Kidney (tissue), 14 donors: ENCODE results near the gene LDAH. TPM values are rescaled to one million over a fixed set of nuclear protein-coding genes. Genes with fewer than 3 reads are reported as not detected.

ENCODE experiments used
- DNase-seq, 5 donors: peaks; one replicate each; pipeline ENCODE4 v3.0.0-alpha.2; 2013 to 2020
- FAIRE-seq: peaks from 2 replicates; lab custom pipeline; 2012; peaks lifted over from hg19 to GRCh38; lab: Jason Lieb, UNC
- H3K27ac ChIP-seq, 2 donors: one replicate each; pipeline ENCODE4 v1.7.0; 2013; ENCODE audit warnings: low read depth in 2 of 2, low read length in 2 of 2, inconsistent platforms in 1 of 2
- H3K27me3 ChIP-seq: one replicate; pipeline ENCODE4 v1.7.1; 2013; ENCODE audit warnings: low read length, inconsistent platforms; ENCODE audit not compliant: control insufficient read depth, insufficient read depth
- H3K36me3 ChIP-seq, 3 donors: one replicate each; pipeline versions ENCODE4 v1.7.0 to v1.7.1; 2013; ENCODE audit warnings: low read length in 3 of 3, control low read depth in 1 of 3, inconsistent platforms in 1 of 3; ENCODE audit not compliant: insufficient read depth in 3 of 3, control insufficient read depth in 2 of 3
- H3K4me1 ChIP-seq, 3 donors: one replicate each; pipeline versions ENCODE4 v1.7.0 to v1.7.1; 2013; ENCODE audit warnings: low read length in 3 of 3, inconsistent platforms in 1 of 3, low read depth in 1 of 3; ENCODE audit not compliant: control insufficient read depth in 2 of 3, insufficient read depth in 2 of 3
- H3K4me3 ChIP-seq, 3 donors: one replicate each; pipeline versions ENCODE4 v1.7.0 to v1.8.1; 2013; ENCODE audit warnings: low read length in 3 of 3, control low read depth in 1 of 3, inconsistent platforms in 1 of 3
- H3K9ac ChIP-seq, 3 donors: one replicate each; pipeline versions ENCODE4 v1.7.0 to v1.7.1; 2013; ENCODE audit warnings: low read length in 3 of 3, control low read depth in 1 of 3, inconsistent platforms in 1 of 3
- H3K9me3 ChIP-seq, 3 donors: one replicate each; pipeline versions ENCODE4 v1.7.0 to v1.7.1; 2013; ENCODE audit warnings: low read length in 3 of 3, control low read depth in 1 of 3, inconsistent platforms in 1 of 3; ENCODE audit not compliant: control insufficient read depth in 2 of 3, insufficient read depth in 1 of 3
- intact Hi-C: fragments of 100-400 bp; cut with DNase I; formaldehyde crosslinking; loops from one replicate; pipeline ENCODE4 v1.11.1; 2022
- polyA plus RNA-seq: library from polyadenylated mRNA; stranded (reverse); fragments of 350-450 nt; fragmentation: Illumina TruSeq; extraction: RNeasy Lipid Tissue Mini Kit (QIAGEN cat#74804); gene quantifications from one replicate; pipeline ENCODE4 v1.2.3, GENCODE V29; 2014; ENCODE audit warnings: low read depth, low replicate concordance; ENCODE audit not compliant: insufficient read depth
- total RNA-seq: library from RNA; stranded (reverse); fragmentation: NEBNext Ultra II Directional; extraction: Animal tissue kit (Norgen Biotek cat#: 25700); gene quantifications from one replicate; pipeline ENCODE4 v1.2.1, GENCODE V29; 2021
- TF ChIP-seq, protein P1 (sequence below): IDR thresholded peaks from 3 replicates; pipeline ENCODE4 v1.5.1; 2012; ENCODE audit warnings: mild to moderate bottlenecking, moderate library complexity, borderline replicate concordance; ENCODE audit not compliant: insufficient read depth; ENCODE audit errors: extremely low read depth
- donor health status: control.
- donor health status: control.
- donor health status: control.
- donor health status: control.
- donor health status: control.
- donor health status: DM: yes; HTN: yes; CAD: no.
- donor health status: Normal renal cell carcinoma (clear cell type).

The LDAH gene
- total and polyA plus RNA-seq, 2 donors from 2014 or later, result 15.5 to 20.4 TPM

DNA sequence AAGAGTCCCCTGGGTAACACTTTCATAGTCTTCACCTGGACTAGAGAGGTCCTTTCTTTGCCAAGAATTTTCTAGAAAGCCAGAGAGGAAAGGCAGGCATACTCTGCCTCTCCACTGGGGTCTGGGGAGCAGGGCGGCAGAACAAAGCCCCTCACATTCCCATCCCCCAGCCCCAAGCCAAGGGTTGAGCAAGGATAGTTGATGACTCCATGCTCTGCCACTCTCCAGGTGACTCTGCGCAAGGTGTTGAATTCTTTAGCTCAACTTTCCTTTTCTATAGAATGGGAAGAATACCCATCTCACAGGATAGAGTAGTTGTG lies 158.9 kb downstream of the LDAH start:
- H3K36me3 ChIP-seq, result no peaks in the 10 kb centered on the region
- peaks cover 39% of the 10 kb centered on the region for H3K27me3 ChIP-seq
- FAIRE-seq (no peak), DNase-seq (no peak)
- TF ChIP-seq, protein P1, sequence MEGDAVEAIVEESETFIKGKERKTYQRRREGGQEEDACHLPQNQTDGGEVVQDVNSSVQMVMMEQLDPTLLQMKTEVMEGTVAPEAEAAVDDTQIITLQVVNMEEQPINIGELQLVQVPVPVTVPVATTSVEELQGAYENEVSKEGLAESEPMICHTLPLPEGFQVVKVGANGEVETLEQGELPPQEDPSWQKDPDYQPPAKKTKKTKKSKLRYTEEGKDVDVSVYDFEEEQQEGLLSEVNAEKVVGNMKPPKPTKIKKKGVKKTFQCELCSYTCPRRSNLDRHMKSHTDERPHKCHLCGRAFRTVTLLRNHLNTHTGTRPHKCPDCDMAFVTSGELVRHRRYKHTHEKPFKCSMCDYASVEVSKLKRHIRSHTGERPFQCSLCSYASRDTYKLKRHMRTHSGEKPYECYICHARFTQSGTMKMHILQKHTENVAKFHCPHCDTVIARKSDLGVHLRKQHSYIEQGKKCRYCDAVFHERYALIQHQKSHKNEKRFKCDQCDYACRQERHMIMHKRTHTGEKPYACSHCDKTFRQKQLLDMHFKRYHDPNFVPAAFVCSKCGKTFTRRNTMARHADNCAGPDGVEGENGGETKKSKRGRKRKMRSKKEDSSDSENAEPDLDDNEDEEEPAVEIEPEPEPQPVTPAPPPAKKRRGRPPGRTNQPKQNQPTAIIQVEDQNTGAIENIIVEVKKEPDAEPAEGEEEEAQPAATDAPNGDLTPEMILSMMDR, result no peak
- H3K9me3 ChIP-seq, result no peaks in the 10 kb centered on the region
- H3K4me1 ChIP-seq, result peaks cover 0 to 24% (median 13%) of the 10 kb centered on the region in 3 donors
- H3K9ac ChIP-seq, result no peak overlapping the region
- H3K27ac ChIP-seq, result peak overlapping the region in 1 of 2 donors; percentile 17
- no peak overlapping the region for H3K4me3 ChIP-seq
- intact Hi-C loops, result no loop called here

DNA sequence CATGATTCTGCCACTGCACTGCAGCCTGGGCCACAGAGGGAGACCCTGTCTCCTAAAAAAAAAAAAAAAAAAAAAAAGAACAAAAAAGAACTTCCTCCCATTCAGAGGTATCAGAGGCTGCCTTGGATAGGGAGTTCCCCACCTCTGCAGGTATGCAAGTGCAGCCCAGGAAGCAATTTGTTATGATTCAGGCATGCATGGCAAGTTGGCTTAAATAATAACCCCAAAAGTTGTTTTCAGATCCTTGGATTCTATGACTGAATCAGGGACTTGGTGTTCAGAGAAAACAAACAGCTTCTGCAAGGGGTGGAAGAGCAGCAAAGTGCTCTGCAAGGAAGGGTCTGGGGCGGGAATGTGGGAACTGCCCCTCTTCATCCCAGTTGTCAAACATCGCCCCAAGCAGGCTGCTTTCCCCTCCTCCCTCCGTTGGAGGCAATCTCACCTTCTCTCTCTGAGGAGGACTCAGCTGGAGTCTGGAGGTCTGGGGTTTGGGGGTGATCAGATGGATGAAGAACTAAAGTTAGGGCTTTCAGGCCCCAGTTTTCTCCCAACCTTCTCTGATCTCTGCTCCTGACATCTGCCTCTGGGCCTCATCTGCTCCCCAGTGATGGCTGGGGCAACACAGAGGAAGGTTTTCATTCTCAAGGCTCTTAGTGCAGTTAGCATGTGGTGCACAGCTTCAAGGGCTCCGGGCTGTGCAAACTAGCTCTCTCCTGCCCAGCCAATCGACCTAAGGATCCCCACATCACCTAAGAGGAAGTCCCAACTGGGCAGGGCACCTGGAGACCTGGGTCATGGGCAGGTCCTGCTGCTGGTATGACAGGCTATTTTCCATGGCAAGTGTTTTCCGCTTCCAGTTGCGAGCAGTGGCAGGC lies 159.5 kb downstream of the LDAH start:
- Histone ChIP-seq H3K4me3 (no peak overlapping the region), H3K9ac (no peak overlapping the region), H3K27ac (peak overlapping the region; percentile 36 to 55), H3K36me3 (no peaks in the 10 kb centered on the region), H3K4me1 (peaks cover 0 to 23% (median 8%) of the 10 kb centered on the region in 3 donors), H3K9me3 (no peaks in the 10 kb centered on the region), H3K27me3 (peaks cover 33% of the 10 kb centered on the region)
- FAIRE-seq, result no peak
- DNase-seq, result peak in 2 of 5 donors; percentile 40 to 83
- intact Hi-C loops, result no loop called here
- TF ChIP-seq, protein P1, result no peak

- intact Hi-C loops, result no loop called here
- peaks cover 30% of the 10 kb centered on the region for H3K27me3 ChIP-seq
- FAIRE-seq, result no peak
Measured at GRCh38 chr2:20662308-20662937, 160.5 kb downstream of the LDAH start.

More at GRCh38 chr2:20662308-20662937, 160.5 kb downstream of the LDAH start:
- Histone ChIP-seq H3K4me3 (no peak overlapping the region), H3K4me1 (peaks cover 0 to 15% (median 5%) of the 10 kb centered on the region in 3 donors), H3K27ac (no peak overlapping the region), H3K9me3 (no peaks in the 10 kb centered on the region), H3K36me3 (no peaks in the 10 kb centered on the region), H3K9ac (no peak overlapping the region)
- DNase-seq, result peak in 2 of 5 donors; percentile 31 to 49
- TF ChIP-seq, protein P1, result no peak
